IMR-90 (cell line): ENCODE data around the gene NLRP1. TPM values are rescaled to one million over a fixed set of nuclear protein-coding genes. Genes with fewer than 3 reads are reported as not detected.

Experiments used
- ATAC-seq: fragments of 200-7000 bp; cut with Tn5 transposase; 2 replicates; pipeline ENCODE4 v1.9.1; 2020; ENCODE audit warnings: low read depth, mild to moderate bottlenecking, moderate library complexity
- BruUV-seq: library from RNA; stranded (reverse); fragments of 400-500 nt; replicated peaks from 2 replicates; lab custom pipeline; 2021; lab: Mats Ljungman, UMichigan
- CTCF ChIA-PET: fragments of 300-600 bp; formaldehyde crosslinking; extraction: SDS; loops from one replicate; lab custom pipeline; 2021; ENCODE audit warnings: antibody characterized with exemption; lab: Yijun Ruan, JAX
- POLR2A ChIA-PET: fragments of 300-600 bp; sonication (Branson Sonifier 250); formaldehyde crosslinking; loops from one replicate; lab custom pipeline; 2022; ENCODE audit warnings: antibody characterized with exemption; ENCODE audit not compliant: unreplicated experiment; lab: Charles Lee
- DNase-seq: peaks from one replicate; pipeline ENCODE4 v3.0.0; 2013
- H2AFZ ChIP-seq: replicated peaks from 2 replicates; pipeline ENCODE3; 2013; ENCODE audit warnings: low read length, mild to moderate bottlenecking; ENCODE audit not compliant: poor library complexity
- H2AK5ac ChIP-seq: 2 replicates; pipeline ENCODE4 v1.6.1; 2013; ENCODE audit warnings: low read depth, low read length, inconsistent platforms
- H2AK9ac ChIP-seq: replicated peaks from 2 replicates; pipeline ENCODE3; 2013; ENCODE audit warnings: mild to moderate bottlenecking, low read depth, low read length, moderate library complexity; ENCODE audit not compliant: poor library complexity
- H2BK120ac ChIP-seq: 2 replicates; pipeline ENCODE4 v1.6.1; 2013; ENCODE audit warnings: low read depth, low read length, inconsistent platforms
- H2BK15ac ChIP-seq: 3 replicates; pipeline ENCODE4 v1.6.1; 2013; ENCODE audit warnings: low read depth, low read length, inconsistent platforms
- H2BK20ac ChIP-seq: 2 replicates; pipeline ENCODE4 v1.6.1; 2013; ENCODE audit warnings: low read depth, mild to moderate bottlenecking, inconsistent platforms, low read length, moderate library complexity
- H2BK5ac ChIP-seq: 2 replicates; pipeline ENCODE4 v1.6.1; 2013; ENCODE audit warnings: mild to moderate bottlenecking, low read depth, low read length, inconsistent platforms; ENCODE audit not compliant: poor library complexity, severe bottlenecking
- H3K14ac ChIP-seq: replicated peaks from 2 replicates; pipeline ENCODE4 v1.6.1; 2013; ENCODE audit warnings: low read depth, low read length, inconsistent platforms
- H3K18ac ChIP-seq: 2 replicates; pipeline ENCODE4 v1.6.1; 2013; ENCODE audit warnings: low read depth, low read length, control low read depth
- H3K23ac ChIP-seq: 2 replicates; pipeline ENCODE4 v1.6.1; 2013; ENCODE audit warnings: low read depth, low read length, inconsistent platforms
- H3K27ac ChIP-seq: 2 replicates; pipeline ENCODE4 v1.5.1; 2013; ENCODE audit warnings: mild to moderate bottlenecking, control low read depth, low read length; ENCODE audit not compliant: insufficient read depth
- H3K27me3 ChIP-seq: 2 replicates; pipeline ENCODE4 v1.6.1; 2013; ENCODE audit warnings: low read length; ENCODE audit not compliant: control insufficient read depth, insufficient read depth
- H3K36me3 ChIP-seq: 2 replicates; pipeline ENCODE4 v1.6.1; 2013; ENCODE audit warnings: low read length, mixed read lengths; ENCODE audit not compliant: control insufficient read depth, insufficient read depth
- H3K4ac ChIP-seq: 2 replicates; pipeline ENCODE4 v1.6.1; 2013; ENCODE audit warnings: low read depth, low read length, inconsistent platforms
- H3K4me1 ChIP-seq: 2 replicates; pipeline ENCODE4 v1.6.1; 2013; ENCODE audit warnings: low read length, mixed read lengths; ENCODE audit not compliant: control insufficient read depth, insufficient read depth
- H3K4me2 ChIP-seq: 2 replicates; pipeline ENCODE4 v1.6.1; 2013; ENCODE audit warnings: low read depth, mild to moderate bottlenecking, control low read depth, low read length, moderate library complexity
- H3K4me3 ChIP-seq: 2 replicates; pipeline ENCODE4 v1.5.1; 2013; ENCODE audit warnings: low read depth, mild to moderate bottlenecking, control low read depth, low read length, moderate library complexity; ENCODE audit not compliant: insufficient read depth
- H3K56ac ChIP-seq: 2 replicates; pipeline ENCODE4 v1.6.1; 2013; ENCODE audit warnings: low read length, inconsistent platforms; ENCODE audit not compliant: insufficient read depth; ENCODE audit errors: extremely low read depth
- H3K79me1 ChIP-seq, 2 experiments: 2 replicates each; pipeline ENCODE4 v1.6.1; 2013; ENCODE audit warnings: low read length in 2 of 2, inconsistent platforms in 1 of 2, low read depth in 1 of 2
- H3K9ac ChIP-seq: 2 replicates; pipeline ENCODE4 v1.6.1; 2013; ENCODE audit warnings: low read depth, low read length, control low read depth
- H3K9me1 ChIP-seq: 2 replicates; pipeline ENCODE4 v1.6.1; 2013; ENCODE audit warnings: low read length, inconsistent platforms; ENCODE audit not compliant: insufficient read depth
- H3K9me3 ChIP-seq: 2 replicates; pipeline ENCODE4 v1.6.1; 2013; ENCODE audit warnings: low read length; ENCODE audit not compliant: control insufficient read depth, insufficient read depth
- H4K20me1 ChIP-seq: 2 replicates; pipeline ENCODE4 v1.6.1; 2013; ENCODE audit warnings: low read length, inconsistent platforms; ENCODE audit not compliant: insufficient read depth
- H4K5ac ChIP-seq: 2 replicates; pipeline ENCODE4 v1.6.1; 2013; ENCODE audit warnings: mild to moderate bottlenecking, low read depth, low read length, control low read depth
- H4K8ac ChIP-seq, 2 experiments: 2 replicates each; pipeline ENCODE4 v1.6.1; 2013; ENCODE audit warnings: low read depth in 2 of 2, low read length in 2 of 2, control low read depth in 1 of 2, inconsistent platforms in 1 of 2
- H4K91ac ChIP-seq: 2 replicates; pipeline ENCODE4 v1.6.1; 2013; ENCODE audit warnings: low read depth, low read length, inconsistent platforms; ENCODE audit not compliant: insufficient read depth
- CEBPB ChIP-seq: IDR thresholded peaks from 2 replicates; pipeline ENCODE4 v1.6.1; 2012; ENCODE audit warnings: low read depth, low read length, improper control_type of control experiment
- CHD1 ChIP-seq: IDR thresholded peaks from 2 replicates; pipeline ENCODE4 v1.6.1; 2012; ENCODE audit warnings: low read depth, low read length, improper control_type of control experiment
- MAZ ChIP-seq: IDR thresholded peaks from 2 replicates; pipeline ENCODE4 v1.6.1; 2012; ENCODE audit warnings: low read depth, mild to moderate bottlenecking, low read length, improper control_type of control experiment, moderate library complexity, borderline replicate concordance
- RAD21 ChIP-seq: IDR thresholded peaks from 2 replicates; pipeline ENCODE4 v1.6.1; 2012; ENCODE audit warnings: low read length, improper control_type of control experiment
- RCOR1 ChIP-seq: IDR thresholded peaks from 2 replicates; pipeline ENCODE4 v1.6.1; 2012; ENCODE audit warnings: mild to moderate bottlenecking, low read length, improper control_type of control experiment; ENCODE audit not compliant: insufficient replicate concordance
- USF2 ChIP-seq: fragments of 150-350 bp; IDR thresholded peaks from 2 replicates; pipeline ENCODE4 v1.6.1; 2017; ENCODE audit warnings: mild to moderate bottlenecking, antibody characterized with exemption, low read length, low read depth
- WGBS, 2 experiments: methylation state at CpG; one replicate each; pipeline versions ENCODE4 v1.1.5 to v1.1.7; 2013; ENCODE audit warnings: missing lambda C conversion rate in 2 of 2; ENCODE audit not compliant: insufficient read length in 1 of 2; ENCODE audit errors: extremely low coverage in 2 of 2; 5-methylcytosine and 5-hydroxymethylcytosine counted together
- dilution Hi-C: fragments of 300-500 bp; cut with HindIII; formaldehyde crosslinking; loops from one replicate; pipeline ENCODE4 v1.14.3; 2018; ENCODE audit warnings: low sequenced_read_pairs; ENCODE audit not compliant: unreplicated experiment
- in situ Hi-C: fragments of 300-500 bp; cut with MboI; formaldehyde crosslinking; loops from 3 replicates; pipeline ENCODE4 v1.14.3; 2019; ENCODE audit warnings: low sequenced_read_pairs, inconsistent platforms, mixed read lengths
- intact Hi-C: fragments of 100-400 bp; cut with micrococcal nuclease; formaldehyde crosslinking; loops from 2 replicates; pipeline ENCODE4 v1.10.0; 2022
- polyA plus RNA-seq, 3 experiments: library from polyadenylated mRNA; depleted of rRNA; stranded (reverse); fragments of >200 nt; gene quantifications; 2 replicates each; pipeline ENCODE4 v1.2.3, GENCODE V29; 2012; ENCODE audit warnings: low replicate concordance in 1 of 3
- total RNA-seq: library from RNA; depleted of rRNA; stranded (reverse); fragments of >200 nt; gene quantifications from 2 replicates; pipeline ENCODE4 v1.2.3, GENCODE V29; 2012

The NLRP1 gene
- total and polyA plus RNA-seq, 2 of the 4 experiments (the other 2 are of a cell fraction): 134 to 340 TPM

GRCh38 chr17:5610956-5611355, 26.6 kb upstream of the NLRP1 start:
- H3K14ac ChIP-seq: no peak overlapping the region
- intact Hi-C loops (no loop called here), in situ Hi-C loops (no loop called here), dilution Hi-C loops (no loop called here)
- H3K4ac ChIP-seq: no peak overlapping the region
- no peak overlapping the region for H2BK20ac ChIP-seq
- no peak overlapping the region for H4K8ac ChIP-seq
- H3K9me1 ChIP-seq: no peaks in the 10 kb centered on the region
- no peaks in the 10 kb centered on the region for H3K4me1 ChIP-seq
- no peak overlapping the region for H4K91ac ChIP-seq
- H3K9ac ChIP-seq: no peak overlapping the region
- no peak overlapping the region for H4K5ac ChIP-seq
- no TSS peak for BruUV-seq
- no peaks in the 10 kb centered on the region for H4K20me1 ChIP-seq
- H3K27ac ChIP-seq: no peak overlapping the region
- CTCF ChIA-PET: no interaction called here
- no peaks in the 10 kb centered on the region for H3K79me1 ChIP-seq
- H2BK5ac ChIP-seq: no peak overlapping the region
- no peak overlapping the region for H3K56ac ChIP-seq
- ATAC-seq (no peak), DNase-seq (no peak)
- TF ChIP-seq CEBPB (no peak), MAZ (no peak), USF2 (no peak), RCOR1 (no peak), CHD1 (no peak), RAD21 (no peak)
- H3K27me3 ChIP-seq: peaks cover 11% of the 10 kb centered on the region
- no peak overlapping the region for H2BK15ac ChIP-seq
- H2AK5ac ChIP-seq: no peak overlapping the region
- H3K36me3 ChIP-seq: no peaks in the 10 kb centered on the region
- no peak overlapping the region for H2AFZ ChIP-seq
- no peak overlapping the region for H3K4me3 ChIP-seq
- H3K18ac ChIP-seq: no peak overlapping the region
- no peak overlapping the region for H3K4me2 ChIP-seq
- no peak overlapping the region for H2AK9ac ChIP-seq
- WGBS, 2 experiments: 36% methylated on average over 2 of the region's 6 CpGs; no CpG with 5 or more reads in 1 of the 2 experiments
- H2BK120ac ChIP-seq: no peak overlapping the region
- H3K23ac ChIP-seq: no peak overlapping the region
- POLR2A ChIA-PET: no interaction called here
- no peaks in the 10 kb centered on the region for H3K9me3 ChIP-seq
